ENCODE measurements around the gene CLCN7. TPM values are rescaled to one million over a fixed set of nuclear protein-coding genes. Genes with fewer than 3 reads are reported as not detected.

CLCN7 gene
- total RNA-seq, 1 experiment from 2014 or later, result 70.0 TPM

DNA sequence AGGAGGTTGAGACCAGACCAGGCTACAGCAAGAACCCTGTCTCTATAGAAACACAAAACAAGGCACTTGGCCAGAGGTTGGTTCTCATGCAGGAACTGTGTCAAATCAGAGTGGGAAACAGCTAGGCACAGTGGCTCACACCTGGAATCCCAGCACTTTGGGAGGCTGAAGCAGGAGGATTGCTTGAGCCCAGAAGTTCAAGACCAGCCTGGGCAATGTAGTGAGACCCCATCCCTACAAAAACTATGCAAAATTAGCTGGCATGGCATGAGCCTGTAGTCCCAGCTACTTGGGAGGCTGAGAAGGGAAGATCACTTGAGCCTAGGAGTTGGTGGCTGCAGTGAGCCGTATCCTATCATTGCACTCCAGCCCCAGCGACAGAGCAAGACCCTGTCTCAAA is 62.0 kb downstream of the CLCN7 start:
- Mint-ChIP-seq H3K4me1 (peaks cover 3% of the 10 kb centered on the region in 2 experiments; a peak in 2 of 4 replicates), H3K36me3 (ENCODE audit: insufficient read depth in 1 of 3, low read depth in 3 of 3) (peaks cover 0 to 8% (median 4%) of the 10 kb centered on the region in 3 experiments; a peak in 3 of 7 replicates), H3K4me3 (no peak overlapping the region; a peak in 1 of 5 replicates), H3K27me3 (ENCODE audit: low read depth) (no peaks in the 10 kb centered on the region), H3K9me3 (no peaks in the 10 kb centered on the region), H3K27ac (no peak overlapping the region)
- no peak overlapping the region for H4K8ac ChIP-seq (replicated peaks; ENCODE audit: insufficient read length, low read depth, low read length)
- no peak overlapping the region for H3K27ac ChIP-seq (ENCODE audit: insufficient read length, low read depth, low read length)
- H2BK120ac ChIP-seq (ENCODE audit: low read depth, low read length, poor library complexity, severe bottlenecking), result no peak overlapping the region
- no CpG with 5 or more reads among the region's 2 CpGs for WGBS (ENCODE audit: extremely low coverage, insufficient read length, low lambda C conversion rate)
- no peak overlapping the region for H2BK12ac ChIP-seq (ENCODE audit: insufficient read length, low read depth, low read length)
- no peak overlapping the region for H2BK5ac ChIP-seq (ENCODE audit: insufficient read length, low read length)
- H3K23ac ChIP-seq (ENCODE audit: insufficient read length, low read depth, low read length), result no peak overlapping the region
- no peak overlapping the region for H2BK20ac ChIP-seq (ENCODE audit: low read depth, low read length, poor library complexity, severe bottlenecking)
- no peak for TF ChIP-seq CTCF (conservative IDR thresholded peaks at IDR 0.05)
- H3K79me2 ChIP-seq (ENCODE audit: insufficient read depth, low read length), result 0 out of 2 replicates have a peak, but pooled peaks cover 2% of the 10 kb centered on the region
- H3K18ac ChIP-seq (ENCODE audit: insufficient read length, low read depth, low read length), result no peak overlapping the region
- H3T11ph ChIP-seq (ENCODE audit: low read length), result no peak overlapping the region
- H3K9me3 ChIP-seq (ENCODE audit: control insufficient read depth, low read depth, low read length), result no peaks in the 10 kb centered on the region
- no peak overlapping the region for H3K4ac ChIP-seq (ENCODE audit: low read depth, low read length)
- H2AK5ac ChIP-seq (ENCODE audit: insufficient read length, low read length), result no peak overlapping the region
- no peaks in the 10 kb centered on the region for H3K27me3 ChIP-seq (ENCODE audit: insufficient read depth, low read length)
- H3K23me2 ChIP-seq (ENCODE audit: insufficient read length, low read depth, low read length, poor library complexity, severe bottlenecking), result peaks cover 2% of the 10 kb centered on the region
- no peak overlapping the region for H2BK15ac ChIP-seq (ENCODE audit: low read depth, low read length)
- no peaks in the 10 kb centered on the region for H3K4me1 ChIP-seq (ENCODE audit: insufficient read depth, low read length)
- H4K91ac ChIP-seq (ENCODE audit: insufficient read length, low read depth, low read length), result no peak overlapping the region
- no peak overlapping the region for H3K56ac ChIP-seq (ENCODE audit: insufficient read length, low read depth, low read length)
- no peak overlapping the region for H3K4me2 ChIP-seq (ENCODE audit: insufficient read depth, insufficient read length, low read length)
- no peak overlapping the region for H3K9ac ChIP-seq (ENCODE audit: extremely low read depth, insufficient read length, low read length)
- no peak overlapping the region for H3K14ac ChIP-seq (ENCODE audit: insufficient read depth, low read length)
- H2AFZ ChIP-seq (ENCODE audit: low read length), result no peak overlapping the region
- H4K20me1 ChIP-seq (ENCODE audit: control insufficient read depth, insufficient read depth, insufficient read length), result no peaks in the 10 kb centered on the region
- no peaks in the 10 kb centered on the region for H3K79me1 ChIP-seq (ENCODE audit: insufficient read depth, low read depth, low read length, poor library complexity, severe bottlenecking)
- no peak overlapping the region for H4K5ac ChIP-seq (ENCODE audit: insufficient read length, low read depth, low read length)
- DNase-seq, result no peak
